GM12878 (cell line): ENCODE results near the gene CORO1C. TPM values are rescaled to one million over a fixed set of nuclear protein-coding genes. Genes with fewer than 3 reads are reported as not detected.

Experiments used
- NFYA ChIP-seq: IDR thresholded peaks from 2 replicates; pipeline ENCODE4 v1.6.1; 2011; ENCODE audit warnings: low read depth, mild to moderate bottlenecking, low read length, improper control_type of control experiment, borderline replicate concordance
- SKIL ChIP-seq: fragments of 450-650 bp; IDR thresholded peaks from 2 replicates; pipeline ENCODE4 v1.6.1; 2017; ENCODE audit warnings: mild to moderate bottlenecking, low read depth, inconsistent platforms; ENCODE audit not compliant: poor library complexity, severe bottlenecking
- STAT3 ChIP-seq: IDR thresholded peaks from 2 replicates; pipeline ENCODE4 v1.6.1; 2011; ENCODE audit warnings: low read depth, low read length, improper control_type of control experiment
- SUPT20H ChIP-seq: IDR thresholded peaks from 2 replicates; pipeline ENCODE4 v1.6.1; 2011; ENCODE audit warnings: low read depth, mild to moderate bottlenecking, low read length, moderate library complexity, borderline replicate concordance; ENCODE audit not compliant: control insufficient read depth
- SUZ12 ChIP-seq: fragments of 200-600 bp; sonication (generic); IDR thresholded peaks from one replicate; pipeline ENCODE4 v1.6.1; 2018; ENCODE audit warnings: antibody characterized with exemption, mild to moderate bottlenecking; ENCODE audit not compliant: unreplicated experiment
- ZNF207 ChIP-seq: fragments of 450-650 bp; IDR thresholded peaks from 2 replicates; pipeline ENCODE4 v1.6.1; 2014; ENCODE audit warnings: antibody characterized with exemption, mild to moderate bottlenecking, borderline replicate concordance
- polyA plus RNA-seq, 11 experiments: library from polyadenylated mRNA; depleted of rRNA in 4 of 11; unstranded in 6 of 11; stranded (reverse) in 5 of 11; fragments of >200 nt; fragmentation: Nextera tagmentation in 4 of 11; fragmentation: Illumina TruSeq in 1 of 11; extraction: Ambion mirVana in 4 of 11; extraction: Trizol in 1 of 11; gene quantifications; 1 replicate in 1 of 11; 2 replicates in 10 of 11; pipeline versions ENCODE4 v1.2.1 to v1.2.3, GENCODE V29; 2011 to 2016; ENCODE audit warnings: inconsistent platforms in 2 of 11, missing spikeins in 2 of 11, low read depth in 1 of 11
- total RNA-seq, 4 experiments: library from RNA; depleted of rRNA in 3 of 4; stranded (reverse); fragments of >200 nt in 3 of 4; fragmentation: Illumina TruSeq in 1 of 4; extraction: Trizol in 1 of 4; gene quantifications; 2 replicates each; pipeline versions ENCODE4 v1.2.1 to v1.2.3, GENCODE V29; 2013 to 2021

CORO1C gene
- total and polyA plus RNA-seq, 10 of the 15 experiments (the other 5 are each of a cell fraction or from before 2014, with no cell fraction given): 52.7 to 254 (median 171) TPM

- no peak for TF ChIP-seq NFYA
- TF ChIP-seq SUZ12: no peak
- TF ChIP-seq SUPT20H: no peak
- TF ChIP-seq STAT3: peak; percentile 80; the same call in 1 of the 2 replicates
- TF ChIP-seq ZNF207: no peak
- TF ChIP-seq SKIL: peak; percentile 67
Observed at GRCh38 chr12:108664338-108665258, 66.7 kb downstream of the CORO1C start (continued).
